CD4-positive, alpha-beta T cell treated with Interleukin-15 for 4 hours (primary cell): Measurements from ENCODE around the gene METTL25.

Source experiments
- DNase-seq: peaks from one replicate; pipeline ENCODE4 v3.0.0-alpha.2; 2020; ENCODE audit warnings: low spot score

The METTL25 gene

DNA sequence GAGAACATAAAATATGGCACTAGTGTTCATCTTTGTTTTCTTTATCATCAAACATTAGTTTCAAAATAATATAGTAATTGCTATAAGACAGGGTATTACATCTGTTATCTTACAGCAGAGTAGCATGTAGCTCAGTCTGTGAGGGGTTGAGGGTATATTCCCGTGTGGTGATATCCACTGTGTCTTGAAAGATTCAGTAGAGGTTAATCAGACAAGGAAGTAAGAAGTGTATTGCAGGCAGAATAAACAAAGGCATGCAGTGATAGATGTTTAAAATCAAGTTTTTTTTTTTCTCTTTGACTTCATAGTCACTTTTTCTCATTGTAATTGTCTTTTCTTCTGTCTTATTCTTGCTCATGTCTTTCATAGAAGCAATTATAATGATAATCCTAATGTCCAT, 48.3 kb downstream of the METTL25 start:
- DNase-seq, result no peak

- DNase-seq, result no peak
These were observed 49.2 kb downstream of the METTL25 start for GRCh38 chr12:82407481-82407880.

GRCh38 chr12:82408844-82409243, 50.5 kb downstream of the METTL25 start:
- DNase-seq, result no peak

- DNase-seq, result no peak
These were observed 53.4 kb downstream of the METTL25 start for GRCh38 chr12:82411546-82412230.

- DNase-seq, result no peak
These were observed 53.9 kb downstream of the METTL25 start for GRCh38 chr12:82412246-82412645.

- DNase-seq, result no peak
These were observed 55.7 kb downstream of the METTL25 start for GRCh38 chr12:82414044-82414443.

- no peak for DNase-seq
These were observed 56.6 kb downstream of the METTL25 start for GRCh38 chr12:82414926-82415325.

- no peak for DNase-seq
These were observed 57.1 kb downstream of the METTL25 start for GRCh38 chr12:82415402-82415801.

DNA sequence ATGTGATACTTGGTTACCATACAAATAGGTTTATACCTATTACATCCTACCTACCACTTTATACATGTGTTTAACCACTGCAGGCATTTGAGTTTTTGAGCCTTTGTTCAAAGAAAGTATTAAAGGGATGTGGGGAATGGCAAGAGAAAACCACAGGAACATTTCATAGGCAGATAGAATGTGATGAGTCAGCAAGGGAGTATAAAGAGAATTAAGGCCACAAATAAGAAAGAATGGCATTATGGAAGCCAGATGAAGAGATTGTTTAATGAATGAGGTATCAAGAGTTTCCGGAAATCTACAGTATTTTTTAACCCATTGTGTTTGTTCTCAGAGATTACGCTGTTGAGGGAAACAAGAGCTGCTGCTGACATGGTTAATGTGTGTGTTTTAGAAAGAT, 66.9 kb downstream of the METTL25 start:
- DNase-seq, result no peak

DNA sequence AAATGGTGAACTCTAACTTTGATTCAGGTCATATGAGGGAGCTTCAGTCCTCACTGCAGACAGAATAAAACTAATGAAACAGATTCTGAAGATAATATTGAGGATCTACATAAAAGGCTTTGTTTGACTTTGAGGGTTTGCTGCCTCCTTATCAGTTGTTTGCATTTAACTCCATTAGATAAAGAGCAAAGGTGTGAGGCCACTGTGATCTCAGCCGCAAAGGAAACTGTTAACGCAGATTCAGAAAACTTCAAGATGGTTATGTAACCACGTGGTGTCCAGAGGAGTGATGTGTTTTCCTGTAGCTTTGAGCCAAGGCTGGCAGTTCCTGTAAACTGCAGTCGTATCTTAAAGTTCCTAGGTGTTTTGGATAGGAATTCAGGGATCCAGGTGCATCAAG, 67.8 kb downstream of the METTL25 start:
- no peak for DNase-seq

GRCh38 chr12:82426586-82426985, 68.3 kb downstream of the METTL25 start:
- DNase-seq, result no peak

- no peak for DNase-seq
These were observed 72.3 kb downstream of the METTL25 start for GRCh38 chr12:82430541-82431145.

GRCh38 chr12:82434392-82434911, 76.1 kb downstream of the METTL25 start:
- DNase-seq, result no peak

- DNase-seq, result no peak
These were observed 78.0 kb downstream of the METTL25 start for GRCh38 chr12:82436354-82436753.

DNA sequence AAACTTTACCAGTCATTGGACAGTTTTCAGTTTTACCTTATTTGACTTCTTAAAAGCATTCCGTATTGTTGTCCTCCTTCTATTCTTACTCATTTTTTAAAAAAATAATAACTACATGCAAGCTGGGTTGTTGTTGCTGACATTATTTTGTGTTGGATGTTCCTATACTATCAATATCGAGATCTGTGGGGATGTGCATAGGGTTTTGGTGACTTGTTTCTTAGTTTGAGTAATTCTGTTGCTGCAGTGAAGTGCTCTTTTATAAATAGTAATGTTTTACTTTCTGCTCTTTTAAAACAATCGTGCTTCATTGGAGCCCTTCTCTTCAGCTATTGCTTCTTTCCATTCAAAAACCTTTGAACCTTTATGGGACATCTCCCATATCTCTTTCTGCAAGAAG, 79.4 kb downstream of the METTL25 start:
- DNase-seq, result no peak

- no peak for DNase-seq
These were observed 80.0 kb downstream of the METTL25 start for GRCh38 chr12:82438356-82438755.

- no peak for DNase-seq
These were observed 82.6 kb downstream of the METTL25 start for GRCh38 chr12:82440885-82441284.

DNA sequence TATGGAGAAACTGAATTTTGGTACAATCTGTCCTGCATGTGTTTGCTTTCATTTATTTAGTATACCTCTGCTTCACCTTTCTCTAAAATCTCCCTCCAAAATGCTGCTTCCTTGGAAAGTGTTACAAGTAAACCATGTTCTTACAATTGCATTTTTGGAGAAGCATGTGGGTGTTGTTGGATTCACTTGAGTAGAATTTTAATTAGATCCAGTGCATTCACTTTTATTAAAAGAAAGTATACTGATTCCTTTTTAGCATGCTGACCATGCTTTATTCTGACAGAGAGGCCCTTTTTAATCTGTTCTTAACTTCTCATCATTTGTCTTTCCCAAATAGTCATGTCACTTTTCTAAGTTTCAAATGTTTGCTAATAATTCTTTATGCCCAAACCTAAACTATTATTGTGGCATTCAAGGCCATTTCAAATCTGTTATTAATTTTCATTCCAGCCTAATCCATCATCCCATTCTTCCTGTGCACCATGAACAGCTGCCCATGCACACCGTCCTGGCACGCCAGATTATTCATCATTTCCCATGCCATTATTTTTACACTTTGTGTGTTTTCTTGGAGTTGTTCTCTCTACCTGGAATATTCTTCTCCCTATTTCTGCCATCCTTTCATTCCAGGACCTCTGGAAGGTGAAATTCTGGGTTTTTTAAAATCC, 90.7 kb downstream of the METTL25 start:
- no peak for DNase-seq

DNA sequence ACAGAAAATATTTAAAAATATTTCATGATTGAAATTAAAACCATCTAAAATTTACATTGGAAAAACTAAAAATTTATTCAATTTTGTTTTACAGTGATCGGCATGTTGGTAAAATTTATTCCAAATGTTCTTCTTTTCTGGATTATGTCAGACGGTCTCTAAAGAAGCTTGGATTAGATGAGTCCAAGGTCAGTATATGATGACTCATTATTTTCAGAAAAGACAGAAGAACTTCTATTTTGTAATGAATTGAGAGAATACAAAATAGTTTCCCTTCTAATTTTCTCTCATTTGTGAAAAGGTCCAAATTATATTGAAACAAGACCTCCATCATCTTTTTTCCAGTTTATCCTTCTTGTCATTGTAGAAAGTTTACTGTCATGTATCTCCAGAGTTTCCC, 98.3 kb downstream of the METTL25 start:
- DNase-seq, result no peak

DNA sequence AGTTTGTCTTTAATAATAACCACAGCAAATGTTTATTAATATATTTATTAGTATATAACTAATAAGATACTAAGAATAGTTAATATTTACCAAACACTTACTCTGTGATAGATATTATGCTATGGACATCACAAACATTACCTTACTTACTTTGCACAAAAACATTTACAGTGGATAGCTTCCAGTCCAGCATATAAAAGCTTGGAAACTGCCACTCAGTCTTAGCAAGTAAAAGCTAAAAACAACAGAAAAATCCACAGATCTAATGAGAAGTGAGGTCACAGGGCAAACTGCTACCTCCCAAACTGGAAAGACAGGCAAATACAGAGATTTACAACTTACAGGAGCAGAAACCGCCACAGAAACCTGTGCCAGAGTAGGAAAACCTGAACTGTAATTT, 99.8 kb downstream of the METTL25 start:
- DNase-seq, result no peak

DNA sequence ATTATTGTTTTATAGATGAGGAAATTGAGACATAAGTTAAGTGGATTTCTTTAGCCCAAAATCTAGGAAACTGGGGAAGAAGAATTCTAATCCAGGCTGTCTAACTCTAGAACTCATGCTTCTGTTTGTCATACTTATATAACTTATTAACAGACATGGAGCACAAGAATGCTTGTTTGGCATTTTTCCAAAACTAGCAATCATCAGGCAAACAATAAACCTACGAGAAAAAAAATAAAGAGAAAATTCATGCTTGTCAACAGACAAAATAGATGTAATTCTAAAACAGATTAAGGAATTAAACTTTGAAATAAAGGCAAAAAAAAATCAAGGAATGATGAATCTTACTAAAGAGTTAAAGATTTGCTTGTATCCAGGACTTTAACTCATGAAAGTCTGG, 103.1 kb downstream of the METTL25 start:
- DNase-seq, result no peak

DNA sequence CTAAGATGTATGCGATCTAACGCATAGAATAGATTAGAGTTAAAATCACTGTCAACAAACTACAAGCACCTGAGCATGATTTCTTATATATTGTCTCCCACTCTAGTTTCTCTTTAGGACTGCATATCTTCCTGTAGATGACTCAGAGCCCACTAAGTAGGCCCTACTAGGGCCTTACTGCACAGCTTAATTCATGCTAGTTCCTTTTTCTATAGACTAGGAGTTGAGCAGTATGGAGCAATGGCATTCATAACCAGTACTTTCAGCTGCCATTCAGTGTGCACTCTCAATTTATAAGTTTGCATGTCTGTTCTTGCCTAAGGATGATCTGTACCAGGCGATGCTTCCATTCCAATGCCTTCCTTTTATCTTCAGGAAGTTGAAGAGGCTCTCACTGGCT, 103.5 kb downstream of the METTL25 start:
- no peak for DNase-seq

GRCh38 chr12:82468563-82468962, 110.2 kb downstream of the METTL25 start:
- DNase-seq, result no peak
